Measurements from ENCODE around the gene CD248.

CD248 gene

DNA sequence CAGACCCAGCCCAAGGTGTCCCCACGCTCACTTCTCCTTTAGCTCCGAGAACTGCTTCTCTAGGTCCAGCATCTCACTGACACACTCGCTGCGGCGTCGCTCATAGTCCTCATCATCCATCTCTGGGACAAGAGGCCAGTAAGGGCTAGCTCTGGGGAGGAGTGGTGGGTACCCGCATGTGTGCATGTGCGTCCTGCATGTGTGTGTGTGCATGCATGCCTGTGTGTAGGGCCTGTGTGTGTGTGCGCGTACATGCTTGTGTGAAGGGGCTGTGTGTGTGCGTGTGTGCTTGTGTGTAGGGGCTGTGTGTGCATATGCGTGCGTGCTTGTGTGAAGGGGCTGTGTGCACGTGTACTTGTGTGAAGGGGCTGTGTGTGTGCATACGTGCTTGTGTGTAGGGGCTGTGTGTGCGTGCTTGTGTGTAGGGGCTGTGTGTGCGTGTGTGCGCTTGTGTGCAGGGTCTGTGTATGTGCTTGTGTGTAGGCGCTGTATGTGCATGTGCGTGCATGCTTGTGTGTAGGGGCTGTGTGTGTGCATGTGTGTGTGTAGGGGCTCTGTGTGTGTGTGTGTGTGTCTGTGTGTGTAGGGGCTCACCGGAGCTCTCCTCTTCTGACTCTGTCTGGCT lies 24.8 kb upstream of the CD248 start:
- no peak for DNase-seq (ENCODE audit: low read depth, low spot score)

DNA sequence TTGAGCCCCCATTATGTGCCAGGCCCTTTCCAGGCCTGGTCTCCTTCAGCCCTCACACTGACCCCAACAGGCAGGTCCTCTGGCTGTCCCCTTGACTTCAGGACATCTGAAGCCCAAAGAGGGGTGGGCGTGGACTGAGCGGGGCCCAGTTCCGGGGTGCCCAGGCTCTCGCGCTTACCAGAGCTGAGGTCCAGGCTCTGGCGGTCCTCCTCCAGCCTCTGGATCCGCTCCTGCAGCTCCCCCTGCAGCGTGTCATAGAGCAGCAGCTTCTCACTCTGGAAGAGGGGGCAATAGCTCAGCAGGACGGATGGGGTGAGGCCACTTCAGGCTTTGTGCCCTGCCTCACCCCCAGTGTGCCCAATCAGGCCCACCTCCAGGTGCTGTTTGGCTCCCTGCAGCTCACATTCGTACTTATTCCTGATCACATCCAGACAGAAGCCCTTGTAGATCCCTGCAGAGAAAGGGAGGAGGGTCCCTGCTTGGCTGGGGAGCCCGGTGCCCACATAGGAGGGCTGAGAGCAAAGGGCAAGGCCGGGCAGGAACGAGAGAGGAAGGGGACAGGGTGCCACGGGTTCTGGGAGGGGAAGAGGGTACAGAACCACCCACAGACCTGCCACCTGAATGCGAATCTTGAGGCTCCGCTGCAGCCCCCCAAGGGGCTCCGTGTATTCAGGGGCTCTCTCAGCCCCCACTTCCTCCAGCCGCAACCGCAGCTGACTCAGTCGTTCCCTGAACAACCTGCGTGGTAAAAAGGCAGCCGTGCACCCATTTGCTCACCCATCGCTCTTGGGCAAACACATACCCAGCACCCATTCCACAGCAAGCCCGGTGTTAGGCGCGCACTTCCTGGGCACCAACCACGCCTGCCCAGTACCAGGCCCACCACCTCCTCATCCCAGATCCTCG lies 24.0 kb upstream of the CD248 start:
- no peak for DNase-seq (ENCODE audit: low read depth, low spot score)

DNA sequence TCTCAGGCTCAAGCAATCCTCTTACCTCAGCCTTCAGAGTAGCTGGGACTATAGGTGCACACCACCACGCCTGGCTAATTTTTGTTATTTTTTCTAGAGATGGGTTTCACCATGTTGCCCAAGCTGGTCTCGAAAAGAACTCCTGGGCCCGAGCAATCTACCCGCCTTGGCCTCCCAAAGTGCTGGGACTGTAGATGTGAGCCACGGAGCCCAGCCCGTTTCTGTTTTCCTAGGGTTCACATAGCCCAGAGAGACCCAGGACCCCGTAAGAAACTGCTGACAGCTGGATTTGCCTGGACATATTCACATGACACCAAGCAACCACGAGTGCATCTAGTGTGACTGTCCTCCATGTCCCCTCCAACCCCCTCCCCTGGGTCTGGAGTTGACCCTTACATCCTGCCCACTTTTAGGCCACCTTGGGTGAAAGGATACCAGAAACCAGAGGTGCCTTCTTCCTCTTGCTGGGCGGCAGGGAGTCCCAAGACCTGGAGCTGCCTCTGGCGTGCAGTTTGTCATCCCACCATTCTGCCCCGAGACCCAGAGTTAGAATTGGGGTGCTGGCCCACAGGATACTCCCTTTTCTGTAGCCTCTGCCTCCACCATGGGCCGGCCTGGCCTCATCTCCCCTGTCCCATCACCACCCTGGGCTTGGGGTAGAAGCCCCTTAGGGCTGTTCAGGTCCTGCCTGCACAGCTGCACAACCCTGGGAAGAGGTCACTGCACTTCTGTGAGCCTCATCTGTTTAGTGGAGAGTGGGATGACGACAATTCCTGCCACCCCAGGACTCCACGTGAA lies 23.0 kb upstream of the CD248 start:
- no peak for DNase-seq (ENCODE audit: low read depth, low spot score)

DNA sequence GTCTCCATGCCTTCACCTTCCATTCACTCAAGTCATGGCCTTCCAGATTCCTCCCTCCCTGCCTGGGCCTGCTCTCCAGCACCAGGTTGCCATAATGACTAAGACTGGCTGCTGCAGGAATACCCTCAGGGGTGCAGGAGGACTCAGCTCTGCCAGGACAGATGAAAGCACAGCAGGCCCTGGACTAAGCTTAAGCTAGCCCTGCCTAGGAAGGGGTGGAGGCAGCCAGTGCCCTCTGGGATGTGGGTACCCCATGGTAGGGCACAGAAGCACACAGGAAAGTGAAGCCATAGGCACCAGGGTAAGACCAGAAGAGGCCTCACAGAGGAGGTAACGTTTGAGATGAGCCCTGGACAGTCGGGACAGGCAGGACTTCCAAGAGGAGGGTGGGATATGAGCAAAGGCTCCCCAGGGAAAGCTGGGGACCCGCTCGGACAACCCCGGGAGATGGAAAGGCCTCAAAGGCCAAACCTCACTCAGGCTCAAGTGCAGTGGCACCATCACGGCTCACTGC lies 22.4 kb upstream of the CD248 start:
- DNase-seq (ENCODE audit: low read depth, low spot score) = no peak

DNA sequence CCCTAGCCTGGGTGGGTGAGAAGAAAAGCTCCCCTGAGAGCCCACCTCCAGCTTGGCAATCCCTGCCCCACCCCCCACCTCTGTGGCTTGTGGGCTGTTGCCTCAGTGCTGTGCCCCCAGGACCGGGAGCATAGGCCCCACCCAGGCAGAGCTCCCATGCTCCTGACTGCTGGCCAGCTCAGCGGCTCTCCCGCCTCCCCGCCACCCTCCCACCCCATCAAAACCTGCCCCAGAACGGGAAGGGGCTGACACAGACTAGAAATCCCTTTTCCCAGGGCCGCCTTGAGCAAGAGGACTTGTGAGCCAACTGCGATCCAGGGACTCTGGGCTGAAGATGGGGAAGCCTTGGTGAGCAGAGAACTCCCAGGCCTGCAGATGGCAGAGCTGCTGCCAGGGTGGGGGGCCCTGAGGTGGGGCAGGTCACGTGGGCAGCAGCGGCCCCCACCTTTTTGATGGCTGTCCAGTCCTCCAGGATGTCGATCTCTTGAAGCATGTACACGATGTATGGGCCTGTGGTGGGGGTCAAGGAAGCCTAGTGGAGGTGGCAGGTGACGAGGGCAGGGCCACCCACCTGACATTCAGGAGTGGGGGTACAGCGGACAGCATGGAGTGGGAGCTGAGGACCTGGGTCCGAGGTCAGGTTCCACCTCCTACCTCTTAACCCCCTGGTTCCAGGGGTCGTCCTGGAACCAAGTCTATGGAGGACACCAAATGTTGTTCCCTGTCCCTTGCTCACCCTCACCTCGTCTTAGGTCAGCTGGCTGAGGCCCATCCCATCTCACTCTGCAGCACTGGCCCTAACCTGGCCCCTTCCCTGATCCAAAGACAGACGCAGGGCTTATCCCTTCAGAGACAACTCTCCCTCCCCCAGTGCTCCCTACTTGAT lies 21.7 kb upstream of the CD248 start:
- DNase-seq (ENCODE audit: low read depth, low spot score) = no peak

DNA sequence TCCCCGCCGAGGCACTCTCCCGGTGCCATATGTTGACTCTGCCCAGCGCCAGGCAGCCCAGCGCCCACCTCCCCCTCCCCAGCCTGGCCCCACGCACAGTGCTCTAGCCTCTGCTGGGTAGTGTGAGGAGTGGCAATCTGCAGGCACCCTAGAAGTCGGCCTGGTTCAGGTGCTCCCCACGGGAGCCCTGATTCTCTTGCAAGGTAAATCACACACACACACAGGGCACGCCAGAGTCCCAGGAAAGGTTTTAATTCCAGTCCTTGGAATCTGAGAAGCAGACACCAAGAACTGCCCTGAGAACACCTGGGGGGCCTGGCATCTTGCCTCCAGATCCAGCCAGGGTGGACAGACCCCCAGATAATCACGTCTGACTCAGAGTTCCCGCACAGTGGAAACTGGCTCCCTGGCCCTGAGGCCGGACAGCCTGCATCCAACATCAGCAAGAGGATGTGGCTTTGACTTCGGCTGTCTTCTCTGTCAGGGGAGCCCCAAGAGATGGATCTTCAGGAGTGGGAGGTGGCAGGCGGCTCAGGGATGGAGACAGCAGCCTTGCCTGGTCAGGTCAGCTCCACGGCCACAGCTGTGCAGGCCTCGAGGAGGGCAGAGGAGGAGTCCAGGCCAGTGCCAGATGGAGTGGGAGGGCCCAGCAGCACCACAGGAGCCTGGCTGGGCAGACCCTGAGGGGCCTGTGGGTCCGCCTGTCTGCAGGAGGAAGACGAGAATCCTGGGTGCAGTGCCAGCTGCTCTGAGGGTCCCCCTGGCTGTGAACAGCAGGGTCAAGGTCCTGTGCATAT lies 20.5 kb upstream of the CD248 start:
- no peak for DNase-seq (ENCODE audit: low read depth, low spot score)

DNA sequence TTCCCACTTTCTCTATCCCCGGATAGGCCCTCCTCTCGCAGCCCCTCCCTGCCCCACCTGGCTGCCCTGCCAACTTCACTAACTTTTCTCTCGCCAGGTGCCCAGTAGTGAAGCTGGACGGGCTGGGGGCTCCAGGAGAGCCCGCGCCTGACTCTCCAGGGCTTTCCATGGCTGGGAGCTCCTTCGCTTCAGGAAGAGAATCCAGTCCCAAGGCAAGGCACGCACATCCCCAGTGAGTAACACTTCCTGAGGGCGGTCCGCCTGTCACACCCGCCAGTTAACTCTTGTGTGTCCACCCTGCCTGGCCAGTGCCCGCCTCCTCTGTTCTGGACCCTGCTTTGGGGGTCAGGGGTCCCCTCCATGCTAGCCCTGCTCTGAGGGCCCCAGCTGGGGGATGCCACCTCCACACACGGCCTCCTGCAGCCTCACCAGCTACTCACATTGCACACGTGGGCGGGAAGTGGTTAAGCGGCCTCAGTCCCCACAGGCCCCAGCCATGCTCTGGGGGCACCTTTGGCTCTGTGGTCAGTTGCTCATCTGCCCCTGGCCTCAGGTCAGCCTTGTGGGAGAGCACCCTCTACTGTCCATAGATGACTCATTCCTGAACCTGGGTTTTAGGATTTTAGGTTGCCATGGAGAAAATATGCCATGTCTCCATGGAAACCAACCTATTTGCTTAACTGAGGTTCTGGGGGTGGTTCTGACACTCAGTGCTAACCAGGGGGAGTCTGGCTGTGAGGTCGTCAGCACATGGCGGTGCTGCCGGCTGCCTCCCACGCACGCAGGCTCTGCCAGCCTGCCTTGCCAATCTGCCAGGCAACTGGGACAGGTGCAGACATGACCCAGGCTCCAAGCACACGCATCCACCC lies 19.6 kb upstream of the CD248 start, which contains the start of gene RIN1:
TSS of gene RIN1 (minus strand) at position 201 of the 869 bp plus-strand sequence. CDS start at position 169, 32 bp downstream.
- no peak for DNase-seq (ENCODE audit: low read depth, low spot score)

DNA sequence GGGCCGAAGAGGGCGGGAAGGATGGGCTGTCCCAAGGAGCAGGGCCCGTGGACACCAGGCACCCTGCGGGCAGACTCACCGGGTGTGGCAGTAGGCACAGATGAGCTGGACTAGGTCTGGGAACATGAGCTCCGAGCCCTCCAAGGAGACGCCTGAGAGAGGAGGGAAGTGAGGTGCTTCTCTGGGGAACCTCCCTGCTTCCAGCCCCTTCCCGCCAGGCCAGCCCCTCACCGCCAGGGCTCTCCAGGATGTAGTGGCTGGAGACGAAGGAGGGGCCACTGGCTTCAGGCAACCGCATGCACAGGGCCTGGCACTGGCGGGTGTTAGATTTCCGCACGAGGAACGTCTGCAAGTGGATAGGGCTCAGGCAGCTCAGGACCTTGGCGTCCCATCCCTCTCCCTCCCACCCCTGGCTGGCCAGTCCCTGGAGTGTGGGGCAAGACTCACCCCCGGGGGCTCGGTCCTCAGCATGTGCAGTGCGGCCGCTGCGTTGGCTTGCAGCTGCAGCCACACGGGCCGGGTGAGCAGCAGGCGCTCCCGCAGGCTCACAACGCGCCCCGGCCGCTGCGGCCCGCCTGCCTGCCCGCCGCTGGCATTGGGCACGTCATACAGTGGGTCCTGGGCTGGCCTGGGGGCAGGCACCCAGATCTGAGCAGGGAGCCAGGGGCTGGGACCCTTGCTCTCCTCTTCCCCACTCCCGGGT lies 18.8 kb upstream of the CD248 start:
- no peak for DNase-seq (ENCODE audit: low read depth, low spot score)

DNA sequence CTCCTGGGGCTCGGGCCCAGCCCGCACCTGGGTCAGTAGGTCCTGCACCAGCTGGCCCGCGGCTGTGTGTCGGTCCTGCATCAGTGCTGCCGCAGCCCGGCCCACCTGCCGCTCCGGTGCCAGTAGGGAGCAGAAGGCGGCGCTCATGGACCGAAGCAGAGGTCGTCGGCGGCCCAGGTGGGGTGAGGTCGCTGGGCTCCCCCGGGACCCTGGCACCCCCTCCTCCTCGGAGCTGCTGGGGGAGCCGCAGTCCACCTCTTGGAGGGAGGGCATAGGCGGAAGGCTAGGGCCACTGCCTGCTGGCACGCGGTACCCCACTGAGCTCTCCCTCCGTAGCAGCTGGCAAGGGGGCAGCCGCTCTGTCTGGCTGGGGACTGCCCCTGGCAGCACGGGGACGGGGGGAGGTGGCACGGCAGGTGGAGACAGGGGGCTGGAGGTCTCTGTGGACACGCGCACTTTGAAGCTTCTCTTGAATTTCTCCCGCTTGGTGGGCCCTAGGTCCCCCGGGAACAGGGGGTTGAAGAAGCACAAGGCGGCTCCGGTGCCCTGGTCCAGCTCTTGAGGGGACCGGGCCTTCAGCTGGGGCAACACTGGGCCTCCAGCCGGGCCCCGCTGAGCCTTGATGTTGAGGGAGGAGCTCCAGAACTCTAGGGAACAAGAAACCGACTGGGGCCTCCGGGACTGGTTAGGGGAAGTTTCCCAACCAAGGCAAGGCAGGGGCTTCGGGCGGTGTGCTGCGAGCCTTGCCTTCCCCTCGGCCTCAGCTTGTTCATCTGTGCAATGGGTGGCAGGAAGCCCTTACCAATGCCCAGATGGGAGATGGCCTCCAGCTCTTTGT lies 18.0 kb upstream of the CD248 start:
- DNase-seq (ENCODE audit: low read depth, low spot score) = no peak

DNA sequence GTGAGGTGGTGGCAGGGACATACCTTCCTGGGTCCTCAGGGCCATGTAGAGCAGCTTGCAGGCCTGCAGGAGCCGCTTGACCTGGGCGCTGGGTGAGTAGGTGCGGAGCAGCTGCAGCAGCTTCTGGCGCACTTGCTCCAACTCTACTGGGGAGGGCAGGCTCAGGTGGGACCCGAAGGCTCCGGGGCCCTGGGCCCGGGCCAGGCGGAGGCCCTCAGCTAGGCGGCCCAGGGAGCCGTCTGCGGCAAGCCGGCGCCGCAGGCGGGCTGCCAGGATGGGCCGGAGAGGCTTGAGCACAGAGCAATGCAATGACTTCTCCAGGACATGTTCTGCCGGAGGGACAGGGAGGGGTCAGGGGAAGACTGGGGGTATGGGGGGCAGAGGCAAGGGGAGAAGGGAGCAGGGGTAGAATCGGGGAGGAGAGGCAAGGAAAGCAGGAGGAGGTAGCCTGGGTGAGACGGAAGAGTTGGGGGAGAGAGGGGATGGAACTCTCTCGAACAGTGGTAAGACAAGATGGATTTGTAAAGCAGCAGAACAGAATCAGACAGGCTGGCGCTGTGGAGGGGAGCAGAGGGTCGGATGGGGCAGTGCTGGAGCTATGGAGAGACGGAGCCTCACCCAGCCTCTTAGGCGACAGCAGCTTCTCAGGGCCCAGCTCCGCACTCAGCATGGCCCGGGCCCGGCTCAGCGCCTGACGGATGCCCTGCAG lies 17.2 kb upstream of the CD248 start:
- no peak for DNase-seq (ENCODE audit: low read depth, low spot score)

DNA sequence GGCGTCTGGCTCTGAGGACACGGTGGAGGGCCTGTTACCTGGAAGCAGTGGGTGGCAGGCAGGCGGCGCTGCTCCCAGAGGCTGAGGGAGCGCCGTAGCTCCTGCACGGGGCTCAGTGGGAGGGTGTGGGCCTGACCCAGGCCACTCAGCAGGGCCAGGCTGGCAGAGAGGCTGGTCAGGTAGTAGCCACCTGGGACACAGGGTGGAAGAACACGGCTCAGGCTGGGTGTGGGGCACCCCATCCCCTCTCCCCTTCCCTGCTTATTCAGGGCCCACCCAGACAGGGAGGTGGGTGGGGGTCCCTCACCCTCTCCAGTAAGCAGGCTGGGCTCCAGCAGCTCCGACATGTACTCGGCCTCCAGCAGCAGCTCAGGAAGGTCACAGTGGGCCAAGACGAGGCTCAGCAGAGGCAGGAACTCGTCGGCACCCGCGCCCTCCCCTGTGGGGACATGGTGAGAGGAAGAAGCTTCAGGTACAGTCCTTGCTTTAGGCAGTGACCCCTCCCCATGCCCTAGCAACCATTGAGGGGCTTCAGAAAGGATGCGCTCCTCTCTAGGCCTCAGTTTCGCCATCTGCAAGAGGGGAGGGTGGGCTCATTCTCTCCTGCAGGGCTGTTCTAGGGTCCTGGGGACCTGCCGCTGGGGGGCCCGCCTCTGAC lies 16.5 kb upstream of the CD248 start:
- no peak for DNase-seq (ENCODE audit: low read depth, low spot score)

DNA sequence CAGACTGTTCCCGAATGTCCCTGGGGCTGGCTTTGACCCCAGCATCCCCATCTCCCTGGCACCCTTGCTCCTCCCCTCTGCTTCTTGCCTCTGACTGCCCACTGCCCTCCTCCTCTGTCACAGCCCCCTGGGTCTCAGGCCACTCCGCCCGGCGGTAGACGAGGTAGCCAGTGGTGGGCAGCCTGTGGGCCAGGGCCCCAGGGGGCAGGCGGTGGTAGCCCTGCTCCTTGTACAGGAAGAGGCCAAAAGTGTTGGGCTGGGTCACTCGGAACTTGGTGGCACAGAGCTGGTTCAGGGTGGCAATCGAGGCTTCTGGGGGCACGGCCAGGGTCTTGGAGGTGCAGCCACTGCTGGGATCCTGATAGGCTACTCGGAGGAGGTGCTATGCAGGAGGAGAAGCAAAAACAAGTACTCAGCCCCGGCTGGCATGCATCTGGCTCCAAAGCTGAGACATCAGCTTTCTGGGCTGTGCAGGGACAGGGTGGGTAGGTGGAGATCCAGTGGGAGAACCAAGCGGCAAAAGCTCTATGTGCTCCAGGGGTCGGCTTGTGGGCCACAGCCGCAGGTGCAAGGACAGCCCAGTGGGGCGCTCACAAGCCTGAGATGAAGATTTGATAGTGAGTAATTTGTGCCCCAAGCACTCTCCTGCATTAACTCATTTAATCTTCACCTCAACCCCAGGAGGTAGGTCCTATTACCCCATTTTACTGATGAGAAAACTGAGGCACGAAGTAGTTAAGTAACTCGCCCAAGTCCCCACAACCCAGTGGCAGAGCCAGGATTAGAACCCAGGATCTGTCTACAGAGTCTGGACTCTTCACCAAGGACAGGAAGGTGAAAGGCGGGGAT lies 15.8 kb upstream of the CD248 start:
- DNase-seq (ENCODE audit: low read depth, low spot score) = no peak

DNA sequence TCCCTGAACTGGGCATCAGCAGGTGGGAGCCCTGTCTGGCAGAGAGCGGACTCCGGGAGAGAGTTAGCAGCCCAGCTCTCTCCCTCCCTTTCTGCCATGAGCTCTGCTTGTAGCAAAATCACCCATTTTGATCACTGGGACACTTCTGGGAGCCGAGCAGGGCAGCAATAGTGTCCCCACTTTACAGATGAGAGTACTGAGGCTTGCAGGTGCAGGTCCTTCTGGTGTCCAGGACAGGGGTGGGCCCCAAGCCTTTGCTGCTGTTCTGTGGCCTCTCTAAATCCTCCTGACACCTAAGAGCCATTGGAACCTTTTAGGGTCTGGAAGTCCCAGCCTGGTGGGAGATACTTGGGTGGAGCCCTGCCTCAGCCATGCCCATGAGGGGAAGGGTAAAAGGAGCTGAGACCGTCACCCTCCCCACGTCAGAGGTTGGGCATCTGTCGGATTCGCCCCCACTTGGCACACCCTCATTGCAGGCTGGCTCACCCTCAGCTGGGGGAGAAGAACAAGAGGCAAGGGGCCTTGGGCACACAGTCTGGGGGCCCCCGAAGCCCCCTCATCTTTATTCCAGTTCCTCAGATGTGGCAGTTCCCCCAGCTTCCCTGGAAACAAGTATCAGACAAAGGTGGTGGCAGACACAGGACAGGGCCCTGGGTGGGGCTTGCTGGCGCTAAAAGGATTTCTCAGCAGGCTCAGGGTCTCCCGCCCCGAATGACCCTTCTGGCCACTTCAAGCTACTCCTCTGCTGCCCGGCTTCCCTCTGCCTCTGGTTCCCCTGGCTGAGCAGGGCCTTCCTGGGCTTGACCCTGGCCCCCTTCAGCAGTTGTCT lies 14.9 kb upstream of the CD248 start:
- DNase-seq (ENCODE audit: low read depth, low spot score) = no peak

DNA sequence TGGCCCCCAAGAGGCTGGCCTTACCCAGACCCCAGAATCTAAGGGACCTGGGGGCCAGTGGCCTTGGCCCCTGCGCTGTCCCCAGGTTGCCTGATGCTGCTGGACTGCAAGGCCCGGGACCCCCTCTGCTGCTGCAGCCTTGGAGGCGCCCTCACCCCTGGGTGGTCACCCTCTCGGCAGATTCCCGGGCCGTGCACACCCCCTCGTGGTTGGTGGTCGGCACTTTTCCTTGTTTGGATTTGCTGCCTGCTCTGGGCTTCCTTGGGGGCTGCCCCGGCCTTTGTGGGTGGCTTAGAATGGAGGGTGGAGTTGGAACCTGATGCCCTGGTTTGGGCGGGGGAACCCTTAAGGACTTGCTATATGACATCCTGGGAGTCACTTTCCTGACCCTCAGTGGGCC lies 14.1 kb upstream of the CD248 start:
- no peak for DNase-seq (ENCODE audit: low read depth, low spot score)

Measured in activated naive CD8-positive, alpha-beta T cell treated with anti-CD3 and anti-CD28 coated beads, Interleukin-2, amount 50 U/mL, for 16 hours (primary cell).